ENCODE measurements around the gene ZC3H10. TPM values are rescaled to one million over a fixed set of nuclear protein-coding genes. Genes with fewer than 3 reads are reported as not detected.
A peak's percentile ranks its signal among the peaks of the same experiment; 100 is the strongest.

The ZC3H10 gene
- total and polyA plus RNA-seq, 2 of the 13 experiments (the other 11 are each of a cell fraction or from before 2014, with no cell fraction given) = 0.70 to 2.3 TPM

DNA sequence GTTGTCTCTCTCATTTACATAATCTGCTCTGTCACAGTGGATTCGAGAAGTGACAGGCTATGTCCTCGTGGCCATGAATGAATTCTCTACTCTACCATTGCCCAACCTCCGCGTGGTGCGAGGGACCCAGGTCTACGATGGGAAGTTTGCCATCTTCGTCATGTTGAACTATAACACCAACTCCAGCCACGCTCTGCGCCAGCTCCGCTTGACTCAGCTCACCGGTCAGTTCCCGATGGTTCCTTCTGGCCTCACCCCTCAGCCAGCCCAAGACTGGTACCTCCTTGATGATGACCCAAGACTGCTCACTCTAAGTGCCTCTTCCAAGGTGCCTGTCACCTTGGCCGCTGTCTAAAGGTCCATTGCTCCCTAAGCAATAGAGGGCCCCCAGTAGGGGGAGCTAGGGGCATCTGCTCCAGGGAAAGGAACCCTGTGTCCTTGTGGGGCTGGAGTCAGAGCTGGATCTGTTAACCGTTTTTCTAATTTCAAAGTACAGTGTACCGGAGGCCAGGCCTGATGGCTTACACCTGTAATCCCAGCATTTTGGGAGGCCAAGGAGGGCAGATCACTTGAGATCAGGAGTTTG, 33.0 kb upstream of the ZC3H10 start (continued):
- TF ChIP-seq, protein P1, sequence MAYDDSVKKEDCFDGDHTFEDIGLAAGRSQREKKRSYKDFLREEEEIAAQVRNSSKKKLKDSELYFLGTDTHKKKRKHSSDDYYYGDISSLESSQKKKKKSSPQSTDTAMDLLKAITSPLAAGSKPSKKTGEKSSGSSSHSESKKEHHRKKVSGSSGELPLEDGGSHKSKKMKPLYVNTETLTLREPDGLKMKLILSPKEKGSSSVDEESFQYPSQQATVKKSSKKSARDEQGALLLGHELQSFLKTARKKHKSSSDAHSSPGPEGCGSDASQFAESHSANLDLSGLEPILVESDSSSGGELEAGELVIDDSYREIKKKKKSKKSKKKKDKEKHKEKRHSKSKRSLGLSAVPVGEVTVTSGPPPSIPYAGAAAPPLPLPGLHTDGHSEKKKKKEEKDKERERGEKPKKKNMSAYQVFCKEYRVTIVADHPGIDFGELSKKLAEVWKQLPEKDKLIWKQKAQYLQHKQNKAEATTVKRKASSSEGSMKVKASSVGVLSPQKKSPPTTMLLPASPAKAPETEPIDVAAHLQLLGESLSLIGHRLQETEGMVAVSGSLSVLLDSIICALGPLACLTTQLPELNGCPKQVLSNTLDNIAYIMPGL (CRISPR knock-in tag; IDR thresholded peaks at IDR 0.05; ENCODE audit: borderline replicate concordance in 1 of 2, low read depth in 1 of 2) = no peak
- TF ChIP-seq THYN1 (CRISPR knock-in tag; IDR thresholded peaks at IDR 0.05; ENCODE audit: borderline replicate concordance, low read depth) (no peak), FOXP1 (IDR thresholded peaks at IDR 0.05) (no peak), FOXP1 (CRISPR knock-in tag; IDR thresholded peaks at IDR 0.05) (no peak), KLF9 (CRISPR knock-in tag; IDR thresholded peaks at IDR 0.05; ENCODE audit: low read depth) (no peak), KMT2A (CRISPR knock-in tag; IDR thresholded peaks at IDR 0.05) (no peak), IKZF4 (CRISPR knock-in tag; IDR thresholded peaks at IDR 0.05; ENCODE audit: borderline replicate concordance, low read depth, not compliant biosample characterization) (no peak), ZFY (CRISPR knock-in tag; IDR thresholded peaks at IDR 0.05) (no peak), HMG20A (CRISPR knock-in tag; IDR thresholded peaks at IDR 0.05; ENCODE audit: borderline replicate concordance) (no peak), SAP130 (CRISPR knock-in tag; IDR thresholded peaks at IDR 0.05; ENCODE audit: low read depth) (no peak), RAD21 (CRISPR knock-in tag; IDR thresholded peaks at IDR 0.05) (0 out of 2 replicates have a peak, but pooled peaks have one; percentile 16), SUZ12 (IDR thresholded peaks at IDR 0.05; ENCODE audit: low read depth, low read length) (no peak), MZF1 (CRISPR knock-in tag; IDR thresholded peaks at IDR 0.05; ENCODE audit: borderline replicate concordance) (no peak), IKZF1 (IDR thresholded peaks at IDR 0.05) (no peak), RARG (CRISPR knock-in tag; IDR thresholded peaks at IDR 0.05; ENCODE audit: low read depth) (no peak), ZNF264 (CRISPR knock-in tag; IDR thresholded peaks at IDR 0.05) (no peak), ZNF30 (CRISPR knock-in tag; IDR thresholded peaks at IDR 0.05) (no peak), SRF (IDR thresholded peaks at IDR 0.05; ENCODE audit: low read depth, low read length) (no peak)
- TF ChIP-seq, protein P2, sequence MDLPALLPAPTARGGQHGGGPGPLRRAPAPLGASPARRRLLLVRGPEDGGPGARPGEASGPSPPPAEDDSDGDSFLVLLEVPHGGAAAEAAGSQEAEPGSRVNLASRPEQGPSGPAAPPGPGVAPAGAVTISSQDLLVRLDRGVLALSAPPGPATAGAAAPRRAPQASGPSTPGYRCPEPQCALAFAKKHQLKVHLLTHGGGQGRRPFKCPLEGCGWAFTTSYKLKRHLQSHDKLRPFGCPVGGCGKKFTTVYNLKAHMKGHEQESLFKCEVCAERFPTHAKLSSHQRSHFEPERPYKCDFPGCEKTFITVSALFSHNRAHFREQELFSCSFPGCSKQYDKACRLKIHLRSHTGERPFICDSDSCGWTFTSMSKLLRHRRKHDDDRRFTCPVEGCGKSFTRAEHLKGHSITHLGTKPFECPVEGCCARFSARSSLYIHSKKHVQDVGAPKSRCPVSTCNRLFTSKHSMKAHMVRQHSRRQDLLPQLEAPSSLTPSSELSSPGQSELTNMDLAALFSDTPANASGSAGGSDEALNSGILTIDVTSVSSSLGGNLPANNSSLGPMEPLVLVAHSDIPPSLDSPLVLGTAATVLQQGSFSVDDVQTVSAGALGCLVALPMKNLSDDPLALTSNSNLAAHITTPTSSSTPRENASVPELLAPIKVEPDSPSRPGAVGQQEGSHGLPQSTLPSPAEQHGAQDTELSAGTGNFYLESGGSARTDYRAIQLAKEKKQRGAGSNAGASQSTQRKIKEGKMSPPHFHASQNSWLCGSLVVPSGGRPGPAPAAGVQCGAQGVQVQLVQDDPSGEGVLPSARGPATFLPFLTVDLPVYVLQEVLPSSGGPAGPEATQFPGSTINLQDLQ (CRISPR knock-in tag; IDR thresholded peaks at IDR 0.05) = no peak
- TF ChIP-seq, protein P3, sequence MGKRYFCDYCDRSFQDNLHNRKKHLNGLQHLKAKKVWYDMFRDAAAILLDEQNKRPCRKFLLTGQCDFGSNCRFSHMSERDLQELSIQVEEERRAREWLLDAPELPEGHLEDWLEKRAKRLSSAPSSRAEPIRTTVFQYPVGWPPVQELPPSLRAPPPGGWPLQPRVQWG (CRISPR knock-in tag; IDR thresholded peaks at IDR 0.05; ENCODE audit: borderline replicate concordance, low read depth) = no peak
- TF ChIP-seq, protein P4, sequence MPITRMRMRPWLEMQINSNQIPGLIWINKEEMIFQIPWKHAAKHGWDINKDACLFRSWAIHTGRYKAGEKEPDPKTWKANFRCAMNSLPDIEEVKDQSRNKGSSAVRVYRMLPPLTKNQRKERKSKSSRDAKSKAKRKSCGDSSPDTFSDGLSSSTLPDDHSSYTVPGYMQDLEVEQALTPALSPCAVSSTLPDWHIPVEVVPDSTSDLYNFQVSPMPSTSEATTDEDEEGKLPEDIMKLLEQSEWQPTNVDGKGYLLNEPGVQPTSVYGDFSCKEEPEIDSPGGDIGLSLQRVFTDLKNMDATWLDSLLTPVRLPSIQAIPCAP (CRISPR knock-in tag; IDR thresholded peaks at IDR 0.05; ENCODE audit: low read depth) = no peak
- TF ChIP-seq, protein P5, sequence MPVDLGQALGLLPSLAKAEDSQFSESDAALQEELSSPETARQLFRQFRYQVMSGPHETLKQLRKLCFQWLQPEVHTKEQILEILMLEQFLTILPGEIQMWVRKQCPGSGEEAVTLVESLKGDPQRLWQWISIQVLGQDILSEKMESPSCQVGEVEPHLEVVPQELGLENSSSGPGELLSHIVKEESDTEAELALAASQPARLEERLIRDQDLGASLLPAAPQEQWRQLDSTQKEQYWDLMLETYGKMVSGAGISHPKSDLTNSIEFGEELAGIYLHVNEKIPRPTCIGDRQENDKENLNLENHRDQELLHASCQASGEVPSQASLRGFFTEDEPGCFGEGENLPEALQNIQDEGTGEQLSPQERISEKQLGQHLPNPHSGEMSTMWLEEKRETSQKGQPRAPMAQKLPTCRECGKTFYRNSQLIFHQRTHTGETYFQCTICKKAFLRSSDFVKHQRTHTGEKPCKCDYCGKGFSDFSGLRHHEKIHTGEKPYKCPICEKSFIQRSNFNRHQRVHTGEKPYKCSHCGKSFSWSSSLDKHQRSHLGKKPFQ (CRISPR knock-in tag; IDR thresholded peaks at IDR 0.05; ENCODE audit: insufficient replicate concordance) = no peak

Data from HepG2 (cell line).